ENCODE measurements around the gene TIMM23.

The TIMM23 gene

DNA sequence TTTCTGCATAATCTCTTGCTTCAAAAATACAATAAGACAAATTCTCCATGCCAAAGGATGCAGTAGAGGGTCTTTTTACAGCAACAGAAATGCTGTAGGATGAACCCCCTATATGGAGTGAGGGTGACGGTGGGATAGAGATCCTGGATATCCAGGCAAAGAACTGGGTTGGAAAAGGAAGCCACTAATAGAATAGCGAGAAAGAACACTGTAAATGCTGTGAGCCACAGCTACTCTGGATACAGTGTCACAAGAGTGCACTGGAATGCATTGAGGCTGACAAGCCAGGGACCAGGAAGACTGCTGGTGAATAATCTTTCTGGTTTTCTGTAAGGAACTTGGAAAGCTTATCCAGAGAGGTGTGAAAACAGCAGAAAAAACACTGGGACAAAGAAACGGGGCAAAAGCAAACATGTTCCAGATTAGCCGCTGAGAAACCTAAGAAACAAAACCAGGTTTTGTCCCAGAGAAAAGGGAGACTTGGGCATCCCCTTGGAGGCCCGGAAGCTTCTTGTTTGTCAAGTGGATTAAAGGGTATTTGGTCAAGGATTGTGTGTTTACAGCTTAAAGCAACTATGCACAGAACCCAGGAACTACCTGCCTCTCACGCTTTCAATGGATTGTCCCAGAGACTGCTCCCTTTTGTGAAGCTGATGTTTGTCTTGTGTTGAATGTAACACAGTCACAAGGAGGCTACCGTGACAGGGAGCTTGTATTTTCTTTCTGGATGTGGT lies 79.9 kb downstream of the TIMM23 start:
- DNase-seq = no peak

DNA sequence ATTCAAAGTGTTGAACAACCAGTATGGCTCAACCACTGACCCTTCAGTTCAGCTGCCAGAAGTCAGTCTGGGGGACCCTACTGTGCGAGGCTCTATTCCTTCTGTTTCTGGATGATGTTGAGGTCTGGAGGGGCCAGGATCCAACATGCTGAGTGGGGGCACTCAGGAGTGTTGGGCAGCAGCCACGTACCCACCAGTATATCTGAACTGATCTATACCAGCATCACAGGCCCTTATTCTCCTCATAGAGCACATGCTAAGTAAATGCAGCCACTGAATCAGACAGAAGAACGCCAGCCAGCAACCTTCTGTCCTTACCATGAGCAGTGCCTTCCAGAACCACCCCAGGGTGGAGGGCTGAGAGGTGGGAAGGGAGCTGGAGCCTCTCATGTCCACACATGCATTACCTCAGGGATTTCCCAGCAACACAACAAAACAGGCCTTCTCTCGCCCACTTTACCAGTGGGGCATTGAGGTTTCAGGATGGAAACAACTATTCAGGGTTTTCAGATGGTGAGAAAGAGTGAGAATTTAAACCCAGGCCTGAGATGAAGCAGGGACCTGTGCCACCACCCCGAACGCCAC lies 80.6 kb downstream of the TIMM23 start:
- no peak for DNase-seq
